ENCODE measurements around the gene AQP4. TPM values are rescaled to one million over a fixed set of nuclear protein-coding genes. Genes with fewer than 3 reads are reported as not detected.

AQP4 gene
- total RNA-seq, 1 experiment from 2014 or later: 0.42 TPM

GRCh38 chr18:26875040-26875654, 9.6 kb upstream of the AQP4 start:
- no peak overlapping the region for H3K18ac ChIP-seq (ENCODE audit: insufficient read length, low read depth, low read length)
- no peaks in the 10 kb centered on the region for H4K20me1 ChIP-seq (ENCODE audit: control insufficient read depth, insufficient read depth, insufficient read length)
- no peak overlapping the region for H3K14ac ChIP-seq (ENCODE audit: insufficient read depth, low read length)
- no peak overlapping the region for H2BK5ac ChIP-seq (ENCODE audit: insufficient read length, low read length)
- no peaks in the 10 kb centered on the region for H3K9me3 ChIP-seq (ENCODE audit: control insufficient read depth, low read depth, low read length)
- no peaks in the 10 kb centered on the region for H3K27me3 ChIP-seq (ENCODE audit: insufficient read depth, low read length)
- H3K79me2 ChIP-seq (ENCODE audit: insufficient read depth, low read length): no peaks in the 10 kb centered on the region
- Mint-ChIP-seq H3K27ac (no peak overlapping the region), H3K27me3 (ENCODE audit: low read depth) (no peaks in the 10 kb centered on the region), H3K9me3 (peaks cover 2 to 5% of the 10 kb centered on the region in 2 experiments; a peak in 3 of 5 replicates), H3K36me3 (ENCODE audit: insufficient read depth in 1 of 3, low read depth in 3 of 3) (peaks cover 0 to 5% (median 0%) of the 10 kb centered on the region in 3 experiments; a peak in 2 of 7 replicates), H3K4me1 (peaks cover 4 to 10% of the 10 kb centered on the region in 2 experiments), H3K4me3 (no peak overlapping the region)
- no peak overlapping the region for H3K56ac ChIP-seq (ENCODE audit: insufficient read length, low read depth, low read length)
- TF ChIP-seq, protein P1, sequence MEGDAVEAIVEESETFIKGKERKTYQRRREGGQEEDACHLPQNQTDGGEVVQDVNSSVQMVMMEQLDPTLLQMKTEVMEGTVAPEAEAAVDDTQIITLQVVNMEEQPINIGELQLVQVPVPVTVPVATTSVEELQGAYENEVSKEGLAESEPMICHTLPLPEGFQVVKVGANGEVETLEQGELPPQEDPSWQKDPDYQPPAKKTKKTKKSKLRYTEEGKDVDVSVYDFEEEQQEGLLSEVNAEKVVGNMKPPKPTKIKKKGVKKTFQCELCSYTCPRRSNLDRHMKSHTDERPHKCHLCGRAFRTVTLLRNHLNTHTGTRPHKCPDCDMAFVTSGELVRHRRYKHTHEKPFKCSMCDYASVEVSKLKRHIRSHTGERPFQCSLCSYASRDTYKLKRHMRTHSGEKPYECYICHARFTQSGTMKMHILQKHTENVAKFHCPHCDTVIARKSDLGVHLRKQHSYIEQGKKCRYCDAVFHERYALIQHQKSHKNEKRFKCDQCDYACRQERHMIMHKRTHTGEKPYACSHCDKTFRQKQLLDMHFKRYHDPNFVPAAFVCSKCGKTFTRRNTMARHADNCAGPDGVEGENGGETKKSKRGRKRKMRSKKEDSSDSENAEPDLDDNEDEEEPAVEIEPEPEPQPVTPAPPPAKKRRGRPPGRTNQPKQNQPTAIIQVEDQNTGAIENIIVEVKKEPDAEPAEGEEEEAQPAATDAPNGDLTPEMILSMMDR (conservative IDR thresholded peaks at IDR 0.05): no peak
- no peak for DNase-seq
- H3K4me2 ChIP-seq (ENCODE audit: insufficient read depth, insufficient read length, low read length): no peak overlapping the region
- H2AK5ac ChIP-seq (ENCODE audit: insufficient read length, low read length): no peak overlapping the region
- H3K27ac ChIP-seq (ENCODE audit: insufficient read length, low read depth, low read length): no peak overlapping the region
- H4K5ac ChIP-seq (ENCODE audit: insufficient read length, low read depth, low read length): no peak overlapping the region
- H3K79me1 ChIP-seq (ENCODE audit: insufficient read depth, low read depth, low read length, poor library complexity, severe bottlenecking): no peaks in the 10 kb centered on the region
- H3K9ac ChIP-seq (ENCODE audit: extremely low read depth, insufficient read length, low read length): no peak overlapping the region
- H3T11ph ChIP-seq (ENCODE audit: low read length): no peak overlapping the region
- H3K23me2 ChIP-seq (ENCODE audit: insufficient read length, low read depth, low read length, poor library complexity, severe bottlenecking): no peaks in the 10 kb centered on the region
- no peak overlapping the region for H2AFZ ChIP-seq (ENCODE audit: low read length)
- H2BK12ac ChIP-seq (ENCODE audit: insufficient read length, low read depth, low read length): no peak overlapping the region
- H2BK20ac ChIP-seq (ENCODE audit: low read depth, low read length, poor library complexity, severe bottlenecking): no peak overlapping the region
- H3K23ac ChIP-seq (ENCODE audit: insufficient read length, low read depth, low read length): no peak overlapping the region
- H2BK120ac ChIP-seq (ENCODE audit: low read depth, low read length, poor library complexity, severe bottlenecking): no peak overlapping the region
- H4K91ac ChIP-seq (ENCODE audit: insufficient read length, low read depth, low read length): no peak overlapping the region
- no CpG with 5 or more reads among the region's 2 CpGs for WGBS (ENCODE audit: extremely low coverage, insufficient read length, low lambda C conversion rate)
- H2BK15ac ChIP-seq (ENCODE audit: low read depth, low read length): no peak overlapping the region
- H4K8ac ChIP-seq (replicated peaks; ENCODE audit: insufficient read length, low read depth, low read length): no peak overlapping the region
- H3K4me1 ChIP-seq (ENCODE audit: insufficient read depth, low read length): no peaks in the 10 kb centered on the region
- H3K4ac ChIP-seq (ENCODE audit: low read depth, low read length): no peak overlapping the region

All from H9 (cell line).